Stimulated activated CD4-positive, alpha-beta T cell treated with anti-CD3 and anti-CD28 coated beads, Interleukin-1b, Interleukin-23, amount 100 ng/mL, for 4 hours (primary cell): ENCODE results near the gene MAD1L1.

ENCODE experiments used
- DNase-seq, 2 donors: peaks; one replicate each; pipeline ENCODE4 v3.0.0-alpha.2; 2020; ENCODE audit warnings: low read depth in 2 of 2

MAD1L1 gene

GRCh38 chr7:2201128-2201527, 31.6 kb downstream of the MAD1L1 start:
- no peak for DNase-seq

GRCh38 chr7:2200584-2200980, 32.2 kb downstream of the MAD1L1 start:
- no peak for DNase-seq

DNA sequence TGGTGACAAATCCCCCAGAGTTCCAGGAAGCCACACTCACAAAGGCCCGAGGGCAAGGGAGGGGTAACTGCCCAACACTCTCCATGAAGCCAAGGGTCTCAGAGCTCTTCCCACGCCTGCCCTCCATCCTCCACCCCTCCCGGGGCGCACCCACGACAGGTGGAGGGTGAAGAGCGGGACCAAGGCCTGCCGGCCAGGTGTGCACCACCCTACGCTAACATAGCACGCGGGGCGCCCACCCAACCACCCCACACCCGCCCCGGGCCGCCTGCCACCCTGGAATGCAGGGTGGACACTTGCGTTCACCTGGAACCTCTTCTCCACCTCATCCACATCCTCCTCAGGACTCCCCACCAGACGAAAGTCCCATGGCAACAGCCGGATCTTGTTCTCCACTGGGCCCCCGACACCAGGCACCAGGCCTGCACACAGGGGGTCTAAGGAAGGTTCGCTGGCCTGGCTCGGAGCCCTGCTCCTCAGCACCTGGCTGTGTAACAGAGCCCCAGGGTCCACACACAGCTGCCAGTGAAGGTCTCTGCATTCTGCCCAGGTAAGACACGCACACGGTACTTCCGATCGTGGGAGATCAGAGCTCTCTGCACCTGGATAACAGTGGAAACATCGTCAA, 32.7 kb downstream of the MAD1L1 start:
- DNase-seq, result no peak

DNA sequence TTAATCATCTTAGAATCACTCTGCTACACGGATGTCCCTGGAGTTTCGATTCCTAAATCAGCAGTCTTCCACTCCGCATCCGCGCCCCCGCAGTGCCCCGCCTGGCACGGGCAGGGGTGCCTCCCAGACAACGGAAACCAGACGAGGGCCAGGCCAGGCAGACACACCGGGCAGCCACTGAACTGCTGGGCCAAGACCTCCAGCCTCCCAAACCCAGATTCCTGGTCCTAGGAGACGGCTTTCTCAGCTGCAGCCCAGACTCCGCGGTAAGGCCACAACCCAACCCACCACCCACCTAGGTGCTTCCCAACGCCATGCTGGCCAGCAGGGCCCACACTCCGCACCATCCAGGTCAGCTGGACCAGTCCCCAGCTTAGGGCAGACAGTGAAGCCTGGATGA, 33.2 kb downstream of the MAD1L1 start:
- no peak for DNase-seq

DNA sequence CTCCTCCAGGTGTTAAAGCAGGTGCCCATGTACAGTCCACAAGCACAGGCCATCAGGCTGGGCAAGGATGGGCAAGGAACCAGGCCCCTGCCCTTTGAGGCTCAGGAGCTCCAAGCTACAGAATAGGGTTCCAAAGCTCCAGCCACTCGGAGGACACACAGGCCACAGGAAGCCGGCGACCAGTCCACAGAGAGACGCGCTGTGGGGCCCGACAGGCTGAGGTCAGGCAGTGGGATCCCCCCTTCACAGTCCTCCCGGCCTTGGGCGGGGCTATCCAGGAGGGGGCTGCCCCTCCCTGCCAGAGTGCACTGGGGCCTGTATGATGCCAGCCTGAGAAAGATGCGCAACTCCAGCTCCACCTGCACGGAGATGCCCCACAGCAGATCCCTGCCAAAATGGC, 34.0 kb downstream of the MAD1L1 start:
- no peak for DNase-seq

- no peak for DNase-seq
Measured at GRCh38 chr7:2198206-2198605, 34.5 kb downstream of the MAD1L1 start.

DNA sequence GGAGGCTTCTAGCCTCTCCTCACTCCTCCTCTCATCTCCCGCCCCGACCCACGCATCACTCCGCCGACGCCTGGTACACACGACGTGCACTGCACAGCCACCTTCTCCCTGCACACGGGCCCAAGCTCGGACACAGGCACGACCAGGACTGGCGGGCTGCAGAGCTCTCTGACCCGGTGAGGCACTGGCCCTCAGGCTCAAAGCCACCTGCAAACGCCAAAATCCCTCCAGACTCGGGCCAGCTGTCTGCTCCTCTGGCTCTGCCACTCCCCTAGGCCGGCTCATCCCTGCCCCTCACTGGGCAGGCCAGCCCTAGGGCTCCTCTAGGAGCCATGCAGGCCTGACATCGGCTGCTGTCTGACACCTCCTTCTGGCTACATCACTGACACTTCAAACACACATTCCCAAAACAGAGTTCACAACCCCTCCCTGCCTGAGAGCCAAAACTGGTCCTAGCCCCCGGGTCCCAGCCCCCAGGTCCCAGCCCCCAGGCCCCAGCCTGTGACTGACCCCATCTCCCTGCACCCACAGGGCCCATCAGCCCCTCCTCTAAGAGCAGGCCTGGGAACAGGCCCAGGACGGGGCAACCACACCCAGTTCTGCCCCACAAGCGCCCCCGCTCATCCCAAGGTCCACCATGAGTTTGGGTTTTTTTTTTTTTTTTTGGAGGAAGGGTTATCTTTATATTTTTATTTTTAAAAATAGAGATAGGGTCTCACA, 35.1 kb downstream of the MAD1L1 start:
- no peak for DNase-seq

DNA sequence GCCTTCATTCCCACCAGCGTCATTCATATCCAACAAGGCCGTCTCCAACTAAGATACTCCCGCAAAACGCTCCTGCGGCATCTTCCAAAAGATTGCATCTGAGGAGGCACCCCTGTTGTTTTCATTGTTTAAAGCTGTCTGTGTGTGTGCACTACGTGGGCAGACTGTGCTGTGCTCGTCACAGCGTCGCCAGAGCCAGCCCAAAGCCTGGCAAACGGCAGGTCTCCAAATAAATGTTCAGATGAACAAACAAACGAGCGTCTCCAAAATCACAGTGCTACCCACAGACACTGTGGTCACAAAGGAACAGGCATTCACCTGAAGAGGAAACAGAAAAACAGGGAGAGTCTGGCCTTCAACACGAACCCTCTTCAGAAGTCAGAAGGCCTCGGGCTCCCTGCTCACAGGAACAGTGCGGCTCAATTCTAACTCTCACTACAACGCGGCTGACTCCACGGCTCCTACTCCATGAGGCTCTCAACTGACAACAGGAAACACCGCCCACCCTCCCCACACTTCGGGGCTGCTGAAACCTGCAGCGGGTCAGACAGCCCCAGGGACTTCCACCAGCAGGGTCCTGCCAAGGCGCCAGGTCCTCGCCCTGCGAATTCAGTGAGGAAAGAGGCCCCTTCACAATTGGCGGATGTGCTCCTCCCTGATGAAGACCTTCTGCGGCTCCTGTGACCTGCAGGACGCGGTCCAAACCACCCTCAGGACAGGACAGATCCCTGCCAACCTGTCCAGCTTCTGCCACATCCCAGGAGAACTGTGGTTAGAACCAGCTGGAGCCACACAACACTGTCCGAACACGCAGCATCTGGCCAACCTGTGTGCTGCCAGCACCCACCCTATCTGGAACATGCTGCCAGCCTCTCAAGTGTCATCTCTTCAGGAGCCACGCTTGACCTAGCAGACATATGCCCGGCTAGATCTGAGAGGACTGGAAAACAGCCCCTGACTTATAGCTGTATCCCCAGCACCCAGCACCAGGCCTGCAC, 36.1 kb downstream of the MAD1L1 start:
- no peak for DNase-seq

DNA sequence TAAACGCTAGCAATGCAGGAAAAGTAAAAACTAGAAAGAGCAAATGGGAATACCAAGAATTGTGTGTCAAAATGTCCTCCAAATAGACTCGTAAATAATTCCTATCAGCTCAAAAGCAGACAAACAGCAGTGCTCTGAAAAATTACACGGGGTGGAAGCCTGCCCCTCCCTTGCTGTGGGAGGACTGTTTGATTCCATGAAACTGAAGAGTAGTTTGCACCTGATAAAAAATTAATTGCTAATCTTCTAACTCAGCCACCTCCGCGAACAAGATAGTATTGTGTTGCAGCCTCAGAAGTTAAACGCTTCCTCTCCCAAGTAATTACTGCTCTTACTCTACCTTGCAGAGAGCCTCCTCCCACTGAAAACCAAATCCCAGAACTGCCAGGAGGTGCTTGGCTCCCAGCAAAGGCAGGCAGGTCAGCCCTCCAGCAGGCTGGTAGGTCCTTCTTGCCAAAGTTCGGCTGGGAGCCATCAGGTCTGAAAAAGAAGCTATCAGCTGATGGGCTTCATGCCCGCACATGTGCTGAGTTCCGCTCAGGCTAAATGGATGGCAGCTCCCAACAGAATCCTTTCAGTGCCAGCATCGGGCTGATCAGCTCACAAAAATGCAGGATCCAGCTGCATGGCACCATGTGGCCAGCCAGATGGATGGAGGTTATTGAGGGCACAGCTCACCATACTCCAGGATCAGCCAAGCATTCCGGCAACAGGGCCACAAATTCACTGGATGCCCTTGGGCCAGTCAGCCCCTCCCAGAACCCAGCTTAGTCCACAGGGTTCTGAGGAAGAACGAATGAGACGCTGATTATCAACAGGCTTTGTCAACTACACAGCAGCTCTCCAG, 37.1 kb downstream of the MAD1L1 start:
- no peak for DNase-seq

- DNase-seq, result no peak
Measured at GRCh38 chr7:2193575-2194305, 39.0 kb downstream of the MAD1L1 start.

- no peak for DNase-seq
Measured at GRCh38 chr7:2192831-2193534, 39.8 kb downstream of the MAD1L1 start.

DNA sequence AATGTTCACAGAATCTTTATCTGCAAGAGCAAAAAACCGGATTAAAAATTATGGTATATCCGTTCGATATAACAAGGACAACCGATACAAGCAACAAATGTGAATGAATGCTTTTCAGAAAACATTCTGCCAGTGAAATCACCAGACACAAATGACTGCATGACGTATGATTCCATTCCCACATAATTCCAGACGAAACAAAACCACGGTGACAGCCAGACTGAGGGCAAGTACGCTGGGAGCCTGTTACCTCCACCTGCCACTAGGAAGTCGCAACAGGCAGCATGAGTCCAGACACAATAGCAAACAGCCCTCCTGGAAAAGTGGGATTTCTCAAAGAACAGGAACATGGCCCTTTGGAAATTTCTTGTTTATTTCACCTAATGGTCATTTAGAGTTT, 41.7 kb downstream of the MAD1L1 start:
- DNase-seq, result no peak

- DNase-seq, result no peak
Measured at GRCh38 chr7:2190531-2190930, 42.2 kb downstream of the MAD1L1 start.

DNA sequence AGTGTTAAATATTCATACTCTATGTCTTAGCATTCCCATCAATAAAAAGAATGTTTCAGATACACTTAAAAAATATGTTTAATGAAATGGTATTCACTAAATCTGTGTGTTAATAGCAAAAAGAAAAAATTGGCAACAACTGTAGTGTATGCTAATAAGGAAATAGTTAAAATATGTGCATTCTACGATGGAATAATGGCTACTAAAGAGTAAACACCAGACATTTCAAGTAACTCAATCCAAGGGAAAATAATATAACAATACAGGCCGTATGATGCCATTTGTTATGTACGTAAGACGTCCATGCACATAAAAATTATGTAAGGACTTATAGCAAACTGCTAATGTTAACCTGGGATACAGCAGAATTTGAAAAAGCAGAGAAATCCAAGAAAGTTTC, 46.6 kb downstream of the MAD1L1 start:
- DNase-seq, result no peak

GRCh38 chr7:2185715-2186114, 47.0 kb downstream of the MAD1L1 start:
- no peak for DNase-seq

DNA sequence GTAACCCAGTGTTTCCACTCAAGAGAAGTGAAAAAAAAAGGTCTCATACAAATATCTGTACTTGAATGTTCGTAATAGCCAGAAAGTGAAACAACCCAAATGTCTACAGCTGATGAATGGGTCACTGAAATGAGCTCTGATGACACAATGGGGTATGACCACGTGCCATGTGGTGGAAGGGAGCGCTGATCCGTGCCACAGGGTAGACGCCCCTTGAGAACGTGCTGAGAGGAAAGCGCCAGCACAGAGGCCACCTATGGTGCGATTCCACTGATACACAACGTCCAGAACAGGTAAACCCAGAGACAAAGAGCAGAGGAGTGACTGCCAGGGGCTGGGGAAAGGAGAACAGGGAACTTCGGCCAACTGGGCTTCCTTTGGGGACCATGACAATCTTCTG, 50.3 kb downstream of the MAD1L1 start:
- DNase-seq, result no peak

DNA sequence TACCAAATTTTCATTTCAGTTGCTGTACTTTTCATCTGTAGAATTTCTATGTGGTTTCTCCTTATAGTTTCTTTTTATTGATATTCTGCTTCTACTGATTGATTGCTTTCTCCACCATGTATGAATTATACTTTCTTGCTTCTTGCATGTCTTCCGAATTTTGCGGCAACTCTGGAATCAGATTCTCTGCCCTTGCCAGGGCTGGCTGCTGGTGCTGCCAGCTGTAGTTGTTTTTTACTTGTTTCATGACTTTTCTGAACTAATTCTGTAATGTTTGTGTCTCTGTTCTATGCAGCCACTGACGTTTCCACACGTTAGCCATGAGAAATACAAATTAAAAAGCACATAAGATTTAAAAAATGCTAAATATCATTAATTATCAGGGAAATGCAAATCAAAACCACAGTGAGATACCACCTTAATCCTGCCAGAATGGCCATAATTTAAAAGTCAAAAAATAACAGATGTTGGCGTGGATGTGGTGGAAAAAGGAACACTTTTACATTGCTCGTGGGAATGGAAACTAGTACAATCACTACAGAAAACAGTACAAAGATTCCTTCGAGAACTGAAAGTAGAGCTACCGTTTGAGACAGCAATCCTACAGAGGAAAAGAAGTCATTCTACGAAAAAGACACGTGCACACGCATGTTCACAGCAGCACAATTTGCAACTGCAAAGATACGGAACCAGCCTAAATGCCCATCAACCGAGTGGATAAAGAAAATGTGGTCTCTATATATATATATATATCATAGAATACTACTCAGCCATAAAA, 51.5 kb downstream of the MAD1L1 start:
- DNase-seq, result no peak

- no peak for DNase-seq
Measured at GRCh38 chr7:2180081-2180480, 52.7 kb downstream of the MAD1L1 start.

DNA sequence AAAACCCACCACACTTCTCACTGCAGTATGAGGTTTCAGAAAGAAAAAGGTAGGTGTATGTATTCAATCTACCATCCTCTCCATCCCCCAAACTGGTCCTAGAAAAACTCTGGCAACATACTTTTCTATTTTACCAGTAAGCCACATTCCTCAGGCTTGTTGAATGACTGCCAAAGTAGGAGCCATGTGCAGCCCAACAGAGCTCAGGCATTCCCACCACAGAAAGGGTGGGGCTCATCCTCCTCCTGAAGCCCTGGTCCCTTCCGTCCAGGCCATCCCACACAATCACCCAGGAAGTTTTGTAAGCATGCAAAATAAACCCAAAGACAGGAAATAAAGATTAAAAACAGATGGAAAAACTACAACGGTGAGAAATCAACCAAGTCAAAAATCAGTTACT, 57.2 kb downstream of the MAD1L1 start:
- DNase-seq, result no peak

- no peak for DNase-seq
Measured at GRCh38 chr7:2175091-2175490, 57.7 kb downstream of the MAD1L1 start.
